Stimulated activated naive CD8-positive, alpha-beta T cell treated with anti-CD3 and anti-CD28 coated beads, Interleukin-15, Interleukin-2, amounts not matched to agents 100 ng/mL and 50 ng/mL, for 24 hours (primary cell): Measurements from ENCODE around the gene PRKAR1A.
A peak's percentile ranks its signal among the peaks of the same experiment; 100 is the strongest.

Experiments
- H3K27ac Mint-ChIP-seq: one replicate; pipeline ENCODE4 v1.8.0; 2021; ENCODE audit warnings: mild to moderate bottlenecking, mixed read lengths
- H3K27me3 Mint-ChIP-seq: one replicate; pipeline ENCODE4 v1.8.0; 2021; ENCODE audit warnings: mixed read lengths
- H3K36me3 Mint-ChIP-seq: one replicate; pipeline ENCODE4 v1.8.0; 2021; ENCODE audit warnings: low read depth, mixed read lengths
- H3K4me1 Mint-ChIP-seq: one replicate; pipeline ENCODE4 v1.8.0; 2021; ENCODE audit warnings: low read depth, mixed read lengths
- H3K4me3 Mint-ChIP-seq: one replicate; pipeline ENCODE4 v1.8.0; 2021; ENCODE audit warnings: mild to moderate bottlenecking, mixed read lengths
- H3K9me3 Mint-ChIP-seq: one replicate; pipeline ENCODE4 v1.8.0; 2021; ENCODE audit warnings: mixed read lengths

Gene PRKAR1A

DNA sequence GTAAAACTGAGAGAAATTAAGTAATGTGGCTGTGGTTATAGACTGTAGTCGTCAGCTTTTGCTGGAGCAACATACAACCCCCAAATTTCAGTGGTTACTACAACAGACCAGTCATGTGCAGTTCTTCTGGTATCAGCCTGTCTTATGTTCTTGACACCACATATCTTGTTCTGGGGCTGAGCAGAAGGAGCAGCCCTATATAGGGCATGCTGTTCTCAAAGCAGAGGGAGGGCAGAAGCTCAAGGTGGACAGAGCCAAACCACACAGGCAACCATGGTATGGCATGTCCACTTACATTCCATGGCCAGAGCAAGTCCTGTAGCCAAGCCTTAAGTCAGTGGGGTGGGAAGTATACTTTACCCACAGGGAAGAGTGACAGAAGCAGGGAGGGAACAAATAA is 7.7 kb downstream of the PRKAR1A start:
- no peaks in the 10 kb centered on the region for H3K27me3 Mint-ChIP-seq
- H3K27ac Mint-ChIP-seq: no peak overlapping the region
- peaks cover 82% of the 10 kb centered on the region for H3K36me3 Mint-ChIP-seq
- no peak overlapping the region for H3K4me3 Mint-ChIP-seq
- H3K4me1 Mint-ChIP-seq: peaks cover 37% of the 10 kb centered on the region
- peaks cover 4% of the 10 kb centered on the region for H3K9me3 Mint-ChIP-seq

GRCh38 chr17:68522266-68522665 is 10.0 kb downstream of the PRKAR1A start:
- H3K36me3 Mint-ChIP-seq: peaks cover 83% of the 10 kb centered on the region
- H3K9me3 Mint-ChIP-seq: peaks cover 4% of the 10 kb centered on the region
- H3K4me3 Mint-ChIP-seq: no peak overlapping the region
- no peak overlapping the region for H3K27ac Mint-ChIP-seq
- no peaks in the 10 kb centered on the region for H3K27me3 Mint-ChIP-seq
- peaks cover 20% of the 10 kb centered on the region for H3K4me1 Mint-ChIP-seq

DNA sequence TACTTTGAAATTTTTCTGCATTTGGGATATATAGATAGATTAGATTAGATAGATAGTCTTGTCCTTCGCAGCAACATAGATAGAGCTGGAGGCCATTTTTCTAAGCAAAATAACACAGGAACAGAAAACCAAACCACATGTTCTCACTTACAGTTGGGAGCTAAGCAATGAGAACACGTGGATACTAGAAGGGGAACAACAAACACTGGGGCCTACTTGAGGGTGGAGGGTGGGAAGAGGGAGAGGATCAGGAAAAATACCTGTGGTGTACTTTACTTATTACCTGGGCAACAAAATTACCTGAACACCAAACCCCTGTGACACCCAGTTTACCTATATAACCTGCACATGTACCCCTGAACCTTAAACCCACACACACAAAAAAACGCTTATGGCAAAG is 14.3 kb downstream of the PRKAR1A start:
- Mint-ChIP-seq H3K27ac (no peak overlapping the region), H3K36me3 (peaks cover 90% of the 10 kb centered on the region), H3K27me3 (no peaks in the 10 kb centered on the region), H3K4me3 (no peak overlapping the region), H3K4me1 (peaks cover 5% of the 10 kb centered on the region), H3K9me3 (no peaks in the 10 kb centered on the region)

- Mint-ChIP-seq H3K36me3 (peaks cover 87% of the 10 kb centered on the region), H3K4me1 (peaks cover 5% of the 10 kb centered on the region), H3K9me3 (no peaks in the 10 kb centered on the region), H3K4me3 (no peak overlapping the region), H3K27ac (no peak overlapping the region), H3K27me3 (no peaks in the 10 kb centered on the region)
Measured at GRCh38 chr17:68527314-68527713, 15.1 kb downstream of the PRKAR1A start.

DNA sequence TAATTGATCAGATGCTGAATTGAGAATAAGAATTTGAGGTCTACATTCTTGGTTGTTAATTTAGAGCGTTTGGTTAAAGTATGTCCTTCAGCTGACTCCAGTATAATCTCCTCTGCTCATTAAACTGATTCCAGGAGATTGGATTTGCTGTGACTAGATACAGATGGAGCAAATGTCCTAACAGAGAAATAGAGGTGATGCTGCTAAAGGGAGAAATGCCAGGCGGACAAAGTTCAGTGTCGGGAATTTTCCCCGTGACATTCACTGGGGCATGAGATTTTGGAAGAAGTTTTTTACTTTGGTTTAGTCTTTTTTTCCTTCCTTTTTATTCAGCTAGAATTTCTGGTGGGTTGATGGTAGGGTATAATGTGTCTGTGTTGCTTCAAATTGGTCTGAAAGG is 19.0 kb downstream of the PRKAR1A start:
- no peaks in the 10 kb centered on the region for H3K27me3 Mint-ChIP-seq
- H3K9me3 Mint-ChIP-seq: no peaks in the 10 kb centered on the region
- H3K4me1 Mint-ChIP-seq: peaks cover 9% of the 10 kb centered on the region
- no peak overlapping the region for H3K27ac Mint-ChIP-seq
- H3K36me3 Mint-ChIP-seq: peaks cover 84% of the 10 kb centered on the region
- H3K4me3 Mint-ChIP-seq: no peak overlapping the region

- Mint-ChIP-seq H3K4me1 (peaks cover 9% of the 10 kb centered on the region), H3K27ac (no peak overlapping the region), H3K9me3 (no peaks in the 10 kb centered on the region), H3K27me3 (no peaks in the 10 kb centered on the region), H3K36me3 (peaks cover 78% of the 10 kb centered on the region), H3K4me3 (no peak overlapping the region)
Measured at GRCh38 chr17:68532826-68533225, 20.6 kb downstream of the PRKAR1A start.

- H3K9me3 Mint-ChIP-seq: no peaks in the 10 kb centered on the region
- H3K27ac Mint-ChIP-seq: no peak overlapping the region
- H3K27me3 Mint-ChIP-seq: no peaks in the 10 kb centered on the region
- no peak overlapping the region for H3K4me3 Mint-ChIP-seq
- H3K4me1 Mint-ChIP-seq: peaks cover 9% of the 10 kb centered on the region
- H3K36me3 Mint-ChIP-seq: peaks cover 68% of the 10 kb centered on the region
Measured at GRCh38 chr17:68533887-68534694, 21.9 kb downstream of the PRKAR1A start.

DNA sequence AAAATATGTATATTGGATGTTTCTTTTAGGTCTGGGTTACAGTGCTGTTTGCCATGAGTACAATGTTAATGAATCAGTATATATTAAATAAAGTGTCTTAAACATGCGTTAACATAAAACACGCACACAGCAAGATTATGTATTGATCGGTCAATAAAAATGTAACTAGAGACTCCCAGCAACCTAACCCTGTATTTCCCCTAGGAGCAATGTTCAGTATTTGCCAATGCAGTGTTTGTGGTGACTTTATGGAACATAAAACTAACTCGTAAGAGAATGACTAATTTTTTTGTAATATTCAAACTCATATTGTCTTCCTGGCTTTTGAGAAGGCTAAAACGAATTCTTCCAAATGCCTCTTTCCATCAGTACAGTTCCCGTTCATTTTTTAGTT is 22.5 kb downstream of the PRKAR1A start:
- no peak overlapping the region for H3K4me3 Mint-ChIP-seq
- H3K9me3 Mint-ChIP-seq: no peaks in the 10 kb centered on the region
- H3K27ac Mint-ChIP-seq: no peak overlapping the region
- H3K36me3 Mint-ChIP-seq: peaks cover 64% of the 10 kb centered on the region
- no peaks in the 10 kb centered on the region for H3K27me3 Mint-ChIP-seq
- H3K4me1 Mint-ChIP-seq: peaks cover 9% of the 10 kb centered on the region

GRCh38 chr17:68535922-68536321 is 23.7 kb downstream of the PRKAR1A start:
- Mint-ChIP-seq H3K27ac (peak overlapping the region; percentile 45), H3K36me3 (peaks cover 61% of the 10 kb centered on the region), H3K4me1 (peaks cover 9% of the 10 kb centered on the region), H3K9me3 (no peaks in the 10 kb centered on the region), H3K4me3 (no peak overlapping the region), H3K27me3 (no peaks in the 10 kb centered on the region)

GRCh38 chr17:68539548-68540467 is 27.6 kb downstream of the PRKAR1A start:
- H3K4me3 Mint-ChIP-seq: no peak overlapping the region
- H3K36me3 Mint-ChIP-seq: peaks cover 37% of the 10 kb centered on the region
- H3K27ac Mint-ChIP-seq: no peak overlapping the region
- H3K9me3 Mint-ChIP-seq: no peaks in the 10 kb centered on the region
- H3K4me1 Mint-ChIP-seq: peaks cover 2% of the 10 kb centered on the region
- no peaks in the 10 kb centered on the region for H3K27me3 Mint-ChIP-seq

DNA sequence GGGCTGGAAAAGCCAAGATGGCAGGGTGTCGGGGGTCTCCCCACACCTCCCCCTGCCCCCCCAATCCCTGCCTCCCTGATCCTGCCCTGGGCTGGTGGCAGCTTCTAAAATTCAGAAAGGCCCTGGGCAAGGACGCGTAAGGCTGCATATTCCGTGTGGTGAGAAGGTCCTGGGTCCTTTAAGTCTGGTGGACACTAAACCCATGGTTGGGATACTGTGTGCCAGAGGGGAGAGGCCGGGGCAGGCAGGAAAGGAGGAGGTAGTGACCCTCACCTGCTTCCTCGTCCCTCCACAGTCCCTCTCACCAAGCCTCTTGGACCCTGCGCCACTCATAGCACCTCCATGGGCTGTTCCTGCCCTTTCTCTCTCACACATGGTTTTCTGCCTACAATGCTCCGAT is 28.8 kb downstream of the PRKAR1A start:
- Mint-ChIP-seq H3K4me1 (no peaks in the 10 kb centered on the region), H3K27me3 (no peaks in the 10 kb centered on the region), H3K36me3 (peaks cover 27% of the 10 kb centered on the region), H3K9me3 (no peaks in the 10 kb centered on the region), H3K4me3 (no peak overlapping the region), H3K27ac (no peak overlapping the region)

DNA sequence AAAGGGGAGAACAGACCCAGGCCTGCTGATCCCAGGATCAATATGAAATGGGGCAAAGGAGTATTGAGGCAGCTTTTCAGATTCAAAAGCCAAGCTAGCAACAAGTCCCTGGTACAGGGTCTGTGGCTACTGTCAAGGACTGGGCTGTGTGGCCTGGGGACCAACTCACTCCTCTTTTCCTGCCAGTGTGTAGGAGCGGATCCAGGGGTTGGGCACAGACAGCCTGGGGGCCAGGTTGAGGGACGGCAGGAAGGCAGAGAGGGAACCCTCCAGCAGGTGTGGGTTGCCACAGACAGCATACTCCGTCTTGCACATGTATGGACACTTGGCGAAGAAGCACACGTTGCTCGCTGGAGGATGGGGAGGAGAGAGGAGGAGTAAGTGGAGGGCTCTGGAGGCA is 29.6 kb downstream of the PRKAR1A start:
- no peak overlapping the region for H3K27ac Mint-ChIP-seq
- H3K4me1 Mint-ChIP-seq: no peaks in the 10 kb centered on the region
- H3K4me3 Mint-ChIP-seq: no peak overlapping the region

DNA sequence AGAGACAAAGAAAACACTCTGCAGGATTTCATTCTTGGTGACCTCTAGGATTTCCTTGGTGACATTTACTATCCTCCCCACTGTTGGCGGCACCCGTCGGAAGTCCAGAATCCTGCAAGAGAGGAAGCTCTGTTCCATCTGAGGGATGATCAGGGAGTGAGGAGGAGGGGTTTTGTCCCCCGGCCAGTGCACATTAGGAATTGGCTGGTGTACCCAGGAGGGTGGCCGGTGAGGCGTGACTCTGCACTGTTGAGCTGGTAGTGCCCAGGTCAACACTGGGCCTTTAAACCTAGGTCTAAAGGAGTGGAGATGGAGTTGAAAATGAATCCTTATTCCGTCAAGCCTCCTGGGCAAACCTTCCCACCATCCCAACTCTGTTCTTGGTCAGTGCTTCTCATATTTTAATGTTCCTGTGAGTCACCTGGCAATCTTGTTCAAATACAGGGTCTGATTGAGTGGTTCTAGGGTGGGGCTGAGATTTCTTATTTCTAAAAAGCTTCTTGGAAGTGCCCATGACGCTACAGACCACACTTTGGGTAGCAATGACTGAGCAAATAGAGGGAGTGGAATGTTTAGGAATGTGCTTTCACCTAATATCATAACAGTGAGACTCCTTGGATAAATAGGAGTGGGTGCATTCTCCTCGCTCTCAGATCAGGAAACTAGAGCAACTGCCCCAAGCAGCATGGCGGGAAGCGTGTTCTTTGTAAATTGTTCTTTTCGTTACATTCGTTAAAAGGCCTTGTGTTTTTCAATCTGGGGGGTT is 30.7 kb downstream of the PRKAR1A start:
- Mint-ChIP-seq H3K4me1 (no peaks in the 10 kb centered on the region), H3K4me3 (no peak overlapping the region), H3K36me3 (peaks cover 14% of the 10 kb centered on the region), H3K27ac (no peak overlapping the region), H3K27me3 (no peaks in the 10 kb centered on the region), H3K9me3 (no peaks in the 10 kb centered on the region)

More for the DNA sequence above, 29.6 kb downstream of the PRKAR1A start:
- no peaks in the 10 kb centered on the region for H3K9me3 Mint-ChIP-seq
- H3K36me3 Mint-ChIP-seq: peaks cover 19% of the 10 kb centered on the region
- no peaks in the 10 kb centered on the region for H3K27me3 Mint-ChIP-seq

GRCh38 chr17:68544111-68544915 is 32.1 kb downstream of the PRKAR1A start:
- H3K9me3 Mint-ChIP-seq: no peaks in the 10 kb centered on the region

More at GRCh38 chr17:68544111-68544915, 32.1 kb downstream of the PRKAR1A start:
- Mint-ChIP-seq H3K27ac (no peak overlapping the region), H3K27me3 (no peaks in the 10 kb centered on the region), H3K4me3 (no peak overlapping the region), H3K36me3 (peaks cover 12% of the 10 kb centered on the region), H3K4me1 (no peaks in the 10 kb centered on the region)
